GM19452 (cell line): ENCODE results near the gene OR10G7.

Experiments
- ATAC-seq: cut with Tn5 transposase; IDR thresholded peaks from one replicate; pipeline ENCODE4 v1.9.1; 2021; ENCODE audit not compliant: unreplicated experiment

Gene OR10G7

GRCh38 chr11:124041254-124041653 lies at the start of gene OR10G7:
TSS of gene OR10G7 (minus strand) at chr11:124041325. CDS start at chr11:124039001, 2,324 bp downstream.
- no peak for ATAC-seq

DNA sequence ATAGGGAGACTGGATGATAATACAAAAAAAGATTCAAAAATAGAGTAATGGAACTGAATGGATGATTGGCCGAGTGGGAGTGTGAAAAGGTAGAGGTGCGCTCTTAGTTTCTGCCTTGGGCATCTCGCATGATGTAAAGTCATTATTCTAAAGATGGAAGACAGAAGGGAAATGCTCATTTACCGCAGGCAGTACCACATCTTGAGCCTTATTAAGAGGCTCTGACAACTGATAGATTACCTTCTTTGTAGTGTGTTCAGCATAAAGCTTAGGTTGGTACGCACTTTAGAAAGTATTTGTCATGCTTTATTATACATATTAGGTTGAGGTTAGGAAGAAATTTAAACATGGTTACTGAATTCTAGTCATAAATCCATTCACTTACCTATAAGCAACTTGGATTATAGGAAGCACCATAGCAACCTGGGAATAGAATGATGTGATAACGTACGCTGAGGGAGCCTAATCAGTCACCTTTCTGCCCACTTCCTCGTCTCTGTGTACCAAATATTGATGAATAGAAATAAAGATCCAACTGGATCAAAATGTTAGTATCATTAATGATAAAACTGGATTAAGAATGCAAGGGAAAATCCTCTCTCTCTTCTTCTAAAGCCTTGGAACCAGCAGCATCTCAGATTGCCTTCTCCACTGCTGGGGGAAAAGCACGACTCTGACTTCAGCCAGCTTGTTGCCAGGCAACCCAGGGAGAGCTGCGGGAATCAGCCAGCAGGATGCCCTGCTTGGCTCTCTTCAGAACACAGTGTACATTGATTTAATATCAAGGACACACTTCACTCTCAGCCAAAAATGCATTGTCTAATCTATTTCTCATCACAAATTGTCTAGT lies 45.1 kb upstream of the OR10G7 start:
- no peak for ATAC-seq

- no peak for ATAC-seq
Observed at GRCh38 chr11:124085583-124085982, 44.5 kb upstream of the OR10G7 start.

- no peak for ATAC-seq
Observed at GRCh38 chr11:124082371-124082770, 41.2 kb upstream of the OR10G7 start.

DNA sequence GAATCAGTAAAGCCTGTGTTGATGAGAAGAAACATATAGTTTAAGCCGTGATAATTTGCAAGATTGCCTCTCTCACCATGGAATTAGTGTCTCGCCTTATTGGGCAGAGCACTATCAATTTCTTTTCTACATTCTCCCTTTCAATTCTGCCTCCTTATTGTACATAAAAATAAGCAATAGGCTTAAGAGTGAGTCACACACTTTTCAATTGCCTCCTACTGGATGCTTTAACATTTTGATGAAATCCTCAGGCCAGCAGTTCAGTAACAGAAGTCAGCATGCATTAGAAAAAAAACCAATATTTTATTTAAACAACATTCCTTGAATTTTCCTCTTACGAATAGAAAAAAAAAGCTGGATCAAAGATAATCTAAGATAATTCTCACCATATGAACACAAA lies 40.4 kb upstream of the OR10G7 start:
- ATAC-seq: no peak

GRCh38 chr11:124080327-124081001 lies 39.3 kb upstream of the OR10G7 start:
- no peak for ATAC-seq

DNA sequence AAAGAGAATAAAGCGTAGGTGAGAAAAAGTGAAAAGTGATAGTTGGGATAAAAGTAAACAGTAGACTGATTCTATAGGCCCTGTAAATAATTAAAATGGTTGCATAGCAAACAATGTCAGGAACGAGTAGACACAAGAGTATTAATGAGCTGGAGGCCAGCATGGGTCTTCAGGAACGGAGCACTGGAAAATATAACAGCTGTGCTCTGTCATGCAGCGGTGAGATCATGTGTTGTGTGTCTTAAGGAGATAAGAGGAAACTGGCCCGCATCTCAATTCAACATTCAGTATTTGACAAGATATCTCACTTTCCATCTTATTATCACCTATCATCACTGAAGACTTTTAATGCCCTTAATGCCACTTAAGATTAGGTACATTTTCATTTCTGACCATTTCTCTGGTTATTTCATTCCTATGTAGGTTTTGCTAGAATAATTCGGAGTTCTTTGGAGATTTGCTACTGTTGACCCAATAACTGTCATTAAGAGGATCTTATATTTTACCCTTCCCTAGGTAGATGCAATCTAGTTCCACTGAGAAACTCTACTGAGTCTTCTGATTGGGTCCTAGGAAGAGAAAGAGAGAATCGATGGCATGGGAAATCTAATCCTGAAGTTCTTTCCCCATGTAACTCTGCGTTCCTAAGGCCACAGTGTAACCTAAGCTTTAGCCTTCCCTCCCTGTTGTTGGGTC lies 38.7 kb upstream of the OR10G7 start:
- no peak for ATAC-seq

GRCh38 chr11:124078591-124078990 lies 37.5 kb upstream of the OR10G7 start:
- ATAC-seq: no peak

- no peak for ATAC-seq
Observed at GRCh38 chr11:124077266-124077665, 36.1 kb upstream of the OR10G7 start.

- peak; percentile 62 for ATAC-seq
Observed at GRCh38 chr11:124075841-124076651, 34.9 kb upstream of the OR10G7 start.

DNA sequence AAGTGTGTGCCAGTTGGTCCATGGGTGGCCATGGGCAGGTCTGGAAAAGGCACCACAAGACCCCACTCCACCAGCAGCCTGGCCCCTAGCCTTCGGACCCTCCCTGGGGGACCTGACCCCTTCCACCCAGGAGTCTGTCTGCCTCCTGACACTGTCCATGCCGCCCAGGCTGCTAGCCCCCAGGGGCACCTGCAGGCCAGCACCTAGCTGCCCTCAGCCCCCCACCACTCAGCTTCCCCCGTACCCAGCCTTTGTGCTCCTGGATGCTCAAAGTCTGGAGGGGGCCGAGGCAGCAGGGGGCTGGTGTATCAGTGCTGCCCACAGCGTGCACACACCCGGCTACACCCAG lies 34.3 kb upstream of the OR10G7 start:
- ATAC-seq: no peak

- ATAC-seq: no peak
Observed at GRCh38 chr11:124074554-124074953, 33.4 kb upstream of the OR10G7 start.

DNA sequence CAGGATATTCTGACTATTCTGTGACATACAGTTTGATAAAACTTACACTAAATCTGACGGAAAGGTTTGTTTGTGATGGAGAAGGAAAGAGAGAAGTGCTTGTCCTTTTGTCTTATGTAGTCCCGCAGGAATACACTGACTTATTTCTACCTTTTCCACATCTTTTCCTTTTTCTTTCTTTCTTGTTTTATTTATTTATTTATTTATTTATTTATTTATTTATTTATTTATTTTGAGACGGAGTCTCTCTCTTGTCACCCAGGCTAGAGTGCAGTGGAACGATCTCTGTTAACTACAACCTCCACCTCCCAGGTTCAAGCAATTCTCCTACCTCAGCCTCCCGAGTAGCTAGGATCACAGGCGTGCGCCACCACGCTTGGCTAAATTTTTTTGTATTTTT lies 31.0 kb upstream of the OR10G7 start:
- no peak for ATAC-seq

DNA sequence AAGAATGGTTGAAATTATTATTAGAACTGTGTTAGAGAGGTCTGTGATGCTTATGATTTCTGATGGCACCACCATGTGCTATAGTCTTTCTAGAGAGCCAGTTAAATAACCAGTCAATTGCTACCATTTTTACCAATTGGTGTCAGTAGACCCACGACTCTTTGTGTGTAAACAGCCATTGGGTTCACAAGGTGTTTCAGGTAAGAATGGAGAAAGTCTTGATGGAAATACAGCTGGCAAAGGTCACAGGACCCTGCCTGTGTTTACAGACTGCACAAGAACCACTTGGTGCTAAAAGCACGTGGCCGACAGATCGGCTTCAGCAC lies 30.5 kb upstream of the OR10G7 start:
- ATAC-seq: peak; percentile 0

- ATAC-seq: peak; percentile 80
Observed at GRCh38 chr11:124070915-124071622, 29.9 kb upstream of the OR10G7 start.

GRCh38 chr11:124069429-124070401 lies 28.6 kb upstream of the OR10G7 start:
- ATAC-seq: peak; percentile 68

GRCh38 chr11:124068601-124069110 lies 27.5 kb upstream of the OR10G7 start:
- no peak for ATAC-seq

DNA sequence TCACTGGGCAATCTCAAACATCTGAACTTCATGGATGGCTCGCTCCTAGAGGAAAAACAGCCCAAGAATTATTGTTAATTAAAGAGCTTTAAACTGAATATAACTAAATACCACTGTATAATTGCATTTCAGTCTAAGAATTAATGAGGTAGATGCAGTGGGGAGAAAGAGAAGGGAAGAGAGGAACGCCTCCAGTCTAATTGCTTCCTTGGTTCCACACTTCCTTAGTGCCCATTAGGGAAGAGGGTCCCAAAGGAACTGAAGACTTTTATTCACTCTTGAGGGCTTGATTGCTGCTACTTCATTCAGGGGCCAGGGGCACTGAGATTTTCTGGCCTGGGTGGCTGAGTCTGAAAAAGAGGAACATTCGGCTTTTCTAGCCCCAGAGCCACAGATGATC lies 11.8 kb upstream of the OR10G7 start:
- no peak for ATAC-seq

- ATAC-seq: no peak
Observed at GRCh38 chr11:124050748-124051147, 9.6 kb upstream of the OR10G7 start.
